ENCODE measurements around the gene CNGA2.

DNA sequence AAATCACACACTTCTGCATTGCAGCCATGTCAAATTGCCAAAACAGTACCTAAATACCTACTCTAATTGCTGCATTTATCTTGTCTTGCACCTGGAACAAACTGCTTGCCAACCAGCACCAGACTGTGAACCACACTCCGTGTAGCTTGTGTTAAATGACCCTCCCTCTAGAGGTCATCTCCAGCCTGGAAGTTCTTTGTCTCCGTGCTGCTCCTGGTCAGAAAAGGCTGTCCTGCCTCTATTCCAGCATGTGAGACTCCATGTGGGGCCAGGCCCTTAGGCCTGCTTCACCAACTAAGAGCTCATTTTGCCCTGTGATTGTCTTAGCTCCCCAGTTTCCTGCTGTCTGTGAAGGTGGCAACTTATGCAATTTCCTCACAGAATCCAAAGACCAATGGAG, 28.3 kb downstream of the CNGA2 start:
- TF ChIP-seq, protein P1, sequence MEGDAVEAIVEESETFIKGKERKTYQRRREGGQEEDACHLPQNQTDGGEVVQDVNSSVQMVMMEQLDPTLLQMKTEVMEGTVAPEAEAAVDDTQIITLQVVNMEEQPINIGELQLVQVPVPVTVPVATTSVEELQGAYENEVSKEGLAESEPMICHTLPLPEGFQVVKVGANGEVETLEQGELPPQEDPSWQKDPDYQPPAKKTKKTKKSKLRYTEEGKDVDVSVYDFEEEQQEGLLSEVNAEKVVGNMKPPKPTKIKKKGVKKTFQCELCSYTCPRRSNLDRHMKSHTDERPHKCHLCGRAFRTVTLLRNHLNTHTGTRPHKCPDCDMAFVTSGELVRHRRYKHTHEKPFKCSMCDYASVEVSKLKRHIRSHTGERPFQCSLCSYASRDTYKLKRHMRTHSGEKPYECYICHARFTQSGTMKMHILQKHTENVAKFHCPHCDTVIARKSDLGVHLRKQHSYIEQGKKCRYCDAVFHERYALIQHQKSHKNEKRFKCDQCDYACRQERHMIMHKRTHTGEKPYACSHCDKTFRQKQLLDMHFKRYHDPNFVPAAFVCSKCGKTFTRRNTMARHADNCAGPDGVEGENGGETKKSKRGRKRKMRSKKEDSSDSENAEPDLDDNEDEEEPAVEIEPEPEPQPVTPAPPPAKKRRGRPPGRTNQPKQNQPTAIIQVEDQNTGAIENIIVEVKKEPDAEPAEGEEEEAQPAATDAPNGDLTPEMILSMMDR (IDR thresholded peaks at IDR 0.05; ENCODE audit: low read depth, low read length, poor library complexity, severe bottlenecking): no peak
- TF ChIP-seq EZH2phosphoT487 (IDR thresholded peaks at IDR 0.05; ENCODE audit: borderline replicate concordance, low read length): no peak

Data from DOHH2 (cell line).